WI38 (cell line): ENCODE measurements around the gene SOD3.

Source experiments
- H3K4me3 ChIP-seq: 2 replicates; pipeline ENCODE4 v1.5.1; 2011; ENCODE audit warnings: low read depth, mild to moderate bottlenecking, control low read depth, low read length
- CTCF ChIP-seq: IDR thresholded peaks from 2 replicates; pipeline ENCODE4 v1.5.1; 2012; ENCODE audit warnings: low read depth, mild to moderate bottlenecking, control low read depth, low read length

SOD3 gene, protein sequence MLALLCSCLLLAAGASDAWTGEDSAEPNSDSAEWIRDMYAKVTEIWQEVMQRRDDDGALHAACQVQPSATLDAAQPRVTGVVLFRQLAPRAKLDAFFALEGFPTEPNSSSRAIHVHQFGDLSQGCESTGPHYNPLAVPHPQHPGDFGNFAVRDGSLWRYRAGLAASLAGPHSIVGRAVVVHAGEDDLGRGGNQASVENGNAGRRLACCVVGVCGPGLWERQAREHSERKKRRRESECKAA

DNA sequence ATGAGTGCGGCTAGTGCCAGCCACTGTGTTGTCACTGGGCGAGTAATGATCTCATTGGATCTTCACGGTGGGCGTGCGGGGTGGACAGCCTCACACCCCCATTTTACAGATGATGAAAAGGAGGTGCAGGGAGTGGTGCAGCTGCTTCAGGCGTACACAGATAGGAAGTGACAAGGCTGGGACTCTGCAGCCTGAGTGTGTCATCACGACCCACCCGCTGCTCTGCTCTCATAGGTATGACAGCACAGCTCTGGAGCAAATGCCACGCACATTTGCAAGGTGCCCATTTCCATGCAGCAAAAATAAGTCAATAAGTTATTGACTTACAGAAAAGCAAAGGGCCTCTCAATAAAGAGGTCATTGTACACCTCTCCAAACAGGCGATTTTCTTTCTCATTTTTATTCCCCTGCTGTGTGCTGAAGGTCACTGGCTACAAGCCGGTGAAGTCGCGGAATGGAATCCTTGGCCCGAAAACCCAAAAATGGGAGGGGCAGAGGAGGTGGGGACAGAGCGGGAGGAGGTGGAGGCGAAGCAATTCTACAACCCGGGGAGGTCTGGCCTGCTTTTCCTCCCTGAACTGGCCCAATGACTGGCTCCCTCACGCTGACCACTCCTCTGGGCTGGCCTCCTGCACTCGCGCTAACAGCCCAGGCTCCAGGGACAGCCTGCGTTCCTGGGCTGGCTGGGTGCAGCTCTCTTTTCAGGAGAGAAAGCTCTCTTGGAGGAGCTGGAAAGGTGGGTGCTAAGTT, at the start of gene SOD3:
SOD3 (plus strand) TSS at position 658 of the 750 bp plus-strand sequence. CDS start 3,949 bp downstream, outside the sequence.
- peak within 1 kb of the TSS; percentile 21 for H3K4me3 ChIP-seq
- no peak for TF ChIP-seq CTCF

DNA sequence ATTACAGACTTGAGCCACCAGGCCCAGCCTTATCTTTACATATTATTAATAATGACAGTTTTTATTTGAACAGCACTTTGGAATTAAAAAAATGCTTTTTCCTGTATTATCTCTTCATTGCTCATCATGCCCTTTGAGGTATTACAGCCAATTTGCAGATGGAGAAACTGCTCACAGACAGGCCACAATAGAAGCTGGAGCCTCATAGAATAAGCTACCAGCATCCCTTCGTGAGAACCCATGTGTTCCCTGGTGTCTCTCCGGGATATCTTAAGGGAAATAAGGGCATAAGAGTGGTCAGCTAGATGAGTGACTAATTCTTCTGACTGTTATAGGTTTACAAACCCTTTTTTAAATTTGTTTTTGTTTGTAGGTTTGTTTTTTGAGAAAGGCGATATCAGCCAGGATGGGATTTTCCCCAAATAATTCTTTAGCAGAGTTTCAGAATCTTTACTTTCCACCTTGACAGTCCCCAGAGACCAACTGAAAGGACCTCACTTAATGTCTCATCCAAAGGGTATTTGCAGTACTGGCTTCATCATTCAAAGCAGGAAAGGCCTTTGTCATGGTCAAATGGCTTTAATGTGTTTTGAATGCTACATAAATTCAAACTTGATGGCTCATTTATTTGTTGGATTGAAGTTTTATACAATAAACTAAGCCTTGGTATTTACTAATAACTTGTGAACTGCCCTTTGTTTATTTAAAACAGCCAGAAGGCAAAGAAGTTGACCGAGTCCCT, 48.0 kb upstream of the SOD3 start:
- no peak for TF ChIP-seq CTCF
- H3K4me3 ChIP-seq = no peak overlapping the region

GRCh38 chr4:24748023-24748422, 47.4 kb upstream of the SOD3 start:
- no peak overlapping the region for H3K4me3 ChIP-seq
- no peak for TF ChIP-seq CTCF

- TF ChIP-seq CTCF = no peak
- no peak overlapping the region for H3K4me3 ChIP-seq
Observed at GRCh38 chr4:24748758-24749350, 46.5 kb upstream of the SOD3 start.

GRCh38 chr4:24750106-24750505, 45.3 kb upstream of the SOD3 start:
- TF ChIP-seq CTCF = no peak
- no peak overlapping the region for H3K4me3 ChIP-seq

- no peak for TF ChIP-seq CTCF
Observed at GRCh38 chr4:24751926-24752539, 43.3 kb upstream of the SOD3 start.

More at GRCh38 chr4:24751926-24752539, 43.3 kb upstream of the SOD3 start:
- no peak overlapping the region for H3K4me3 ChIP-seq
